Measurements from ENCODE around the gene AXIN1. TPM values are rescaled to one million over a fixed set of nuclear protein-coding genes. Genes with fewer than 3 reads are reported as not detected.
"Not testable (repeated sequence)": the region's sequence is repeated elsewhere in the genome, so short reads cannot be mapped to it uniquely, and the experiment has no call there.

Gene AXIN1
- total RNA-seq, 1 experiment from 2014 or later, result 53.3 TPM

- no TSS peak for BruUV-seq (replicated peaks)
- H3K4me1 ChIP-seq (ENCODE audit: control insufficient read depth, insufficient read depth, low read length), result peaks cover 3% of the 10 kb centered on the region; the same call in 1 of the 2 replicates
- DNase-seq (ENCODE audit: low read depth, low spot score) (no peak), ATAC-seq (no peak)
- peaks cover 5% of the 10 kb centered on the region; the same call in 1 of the 2 replicates for H3K36me3 ChIP-seq (ENCODE audit: control insufficient read depth, insufficient read depth, low read length)
- ChIA-PET POLR2A (interaction anchor here (0.7 kb wide), 1 partner anchor 938 kb away, joined by 3 read pairs; no protein-coding TSS in a partner anchor), CTCF (no interaction called here)
- no peaks in the 10 kb centered on the region for H3K9me3 ChIP-seq (ENCODE audit: control insufficient read depth, insufficient read depth, low read depth, low read length)
- intact Hi-C loops (cut with micrococcal nuclease; ENCODE audit: unreplicated experiment), result no loop called here
- no peak overlapping the region for H3K4me3 ChIP-seq (ENCODE audit: low read depth in 2 of 2, low read length in 2 of 2)
- H3K27ac ChIP-seq (ENCODE audit: low read length), result no peak overlapping the region
- no peak for TF ChIP-seq SIN3A (IDR thresholded peaks at IDR 0.05; ENCODE audit: borderline replicate concordance, insufficient read depth, low read depth, low read length)
- no peak for TF ChIP-seq TCF7L2 (IDR thresholded peaks at IDR 0.05; ENCODE audit: low read depth, low read length)
- no peak for TF ChIP-seq CTCF (IDR thresholded peaks at IDR 0.05)
- in situ Hi-C loops (cut with HindIII; ENCODE audit: low pct_unique_long_range_greater_than_20kb, low sequenced_read_pairs), result no loop called here
- no peaks in the 10 kb centered on the region for H3K27me3 ChIP-seq (ENCODE audit: control insufficient read depth, insufficient read depth, low read length)
These were observed 9.9 kb downstream of the AXIN1 start for GRCh38 chr16:342455-343213.

- CTCF ChIA-PET; H3K4me1 ChIP-seq (ENCODE audit: control insufficient read depth, insufficient read depth, low read length); H3K36me3 ChIP-seq (ENCODE audit: control insufficient read depth, insufficient read depth, low read length); H3K27me3 ChIP-seq (ENCODE audit: control insufficient read depth, insufficient read depth, low read length); H3K4me3 ChIP-seq (ENCODE audit: low read depth in 2 of 2, low read length in 2 of 2); DNase-seq (ENCODE audit: low read depth, low spot score); ATAC-seq; BruUV-seq (replicated peaks); H3K9me3 ChIP-seq (ENCODE audit: control insufficient read depth, insufficient read depth, low read depth, low read length); intact Hi-C loops (cut with micrococcal nuclease; ENCODE audit: unreplicated experiment); in situ Hi-C loops (cut with HindIII; ENCODE audit: low pct_unique_long_range_greater_than_20kb, low sequenced_read_pairs); H3K27ac ChIP-seq (ENCODE audit: low read length): not testable (repeated sequence)
- POLR2A ChIA-PET, result interaction anchor here (0.8 kb wide), 1 partner anchor 11 kb away, joined by 3 read pairs; no protein-coding TSS in a partner anchor
These were observed 10.6 kb downstream of the AXIN1 start for GRCh38 chr16:341974-342336.

GRCh38 chr16:341095-341973 is 11.2 kb downstream of the AXIN1 start:
- in situ Hi-C loops (cut with HindIII; ENCODE audit: low pct_unique_long_range_greater_than_20kb, low sequenced_read_pairs); intact Hi-C loops (cut with micrococcal nuclease; ENCODE audit: unreplicated experiment); H3K27me3 ChIP-seq (ENCODE audit: control insufficient read depth, insufficient read depth, low read length); BruUV-seq (replicated peaks); DNase-seq (ENCODE audit: low read depth, low spot score); ATAC-seq; CTCF ChIA-PET; H3K27ac ChIP-seq (ENCODE audit: low read length); H3K4me3 ChIP-seq (ENCODE audit: low read depth in 2 of 2, low read length in 2 of 2); H3K9me3 ChIP-seq (ENCODE audit: control insufficient read depth, insufficient read depth, low read depth, low read length); H3K4me1 ChIP-seq (ENCODE audit: control insufficient read depth, insufficient read depth, low read length); H3K36me3 ChIP-seq (ENCODE audit: control insufficient read depth, insufficient read depth, low read length): not testable (repeated sequence)
- POLR2A ChIA-PET, result interaction anchor here (0.6 to 0.8 kb wide), 2 partner anchors 12 to 116 kb away, joined by 3 read pairs; no protein-coding TSS in a partner anchor
